Esophagus mucosa (tissue), 1 donor: ENCODE measurements around the gene LEKR1. TPM values are rescaled to one million over a fixed set of nuclear protein-coding genes. Genes with fewer than 3 reads are reported as not detected.
"Not testable (repeated sequence)": the region's sequence is repeated elsewhere in the genome, so short reads cannot be mapped to it uniquely, and the experiment has no call there.

ENCODE experiments used
- ATAC-seq: fragments of 200-7000 bp; cut with Tn5 transposase; one replicate; pipeline ENCODE4 v1.9.1; 2020
- total RNA-seq: library from RNA; stranded (reverse); gene quantifications from one replicate; pipeline ENCODE4 v1.2.4, GENCODE V29; 2023
- donor health status: DM: yes; HTN: yes; CAD: no.

LEKR1 gene
- total RNA-seq: 1.2 TPM

DNA sequence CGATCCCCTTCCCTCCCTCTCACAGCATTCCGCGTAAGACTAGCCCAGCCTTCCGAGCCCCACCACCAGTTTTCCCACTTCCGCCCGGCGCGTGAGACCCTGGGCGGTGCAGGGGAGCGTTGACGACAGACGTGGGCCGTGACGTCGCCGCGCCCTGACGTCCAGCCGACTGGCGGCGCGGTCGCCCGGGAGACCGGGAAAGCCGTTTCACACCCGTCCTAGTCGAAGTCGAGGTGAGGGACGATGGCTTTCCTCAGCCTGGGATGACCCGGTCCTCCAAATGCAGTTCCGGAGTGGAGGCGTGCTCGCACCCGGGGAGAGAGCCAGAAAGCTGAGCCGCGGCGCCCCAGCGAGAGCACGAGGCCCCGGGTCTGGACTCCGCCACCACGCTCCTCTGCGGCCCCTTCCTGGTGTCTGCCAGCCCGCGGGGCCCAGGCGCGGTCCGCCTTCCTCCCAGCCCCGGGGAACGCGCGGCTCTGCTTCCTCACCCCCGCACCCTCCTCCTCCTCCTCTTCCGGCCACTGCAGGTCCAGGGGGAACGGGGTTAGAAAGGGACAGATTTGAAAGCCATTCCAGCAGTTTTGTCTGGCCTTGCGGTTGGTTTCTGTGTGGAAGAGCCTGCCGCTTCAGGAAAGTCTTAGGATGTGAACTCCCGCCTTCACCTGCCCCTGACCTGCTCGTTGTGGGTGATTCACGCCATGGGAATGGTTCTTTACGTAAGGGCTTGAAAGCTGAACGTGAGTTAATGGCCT, at the start of gene LEKR1:
TSS of gene LEKR1 (plus strand) at position 210 of the 752 bp plus-strand sequence. CDS start 2,977 bp downstream, outside the sequence.
- peak; percentile 93 for ATAC-seq

- ATAC-seq: no peak
Measured at GRCh38 chr3:156776871-156777270, 49.3 kb upstream of the LEKR1 start.

GRCh38 chr3:156781310-156782230, 44.6 kb upstream of the LEKR1 start:
- peak; percentile 77 for ATAC-seq

DNA sequence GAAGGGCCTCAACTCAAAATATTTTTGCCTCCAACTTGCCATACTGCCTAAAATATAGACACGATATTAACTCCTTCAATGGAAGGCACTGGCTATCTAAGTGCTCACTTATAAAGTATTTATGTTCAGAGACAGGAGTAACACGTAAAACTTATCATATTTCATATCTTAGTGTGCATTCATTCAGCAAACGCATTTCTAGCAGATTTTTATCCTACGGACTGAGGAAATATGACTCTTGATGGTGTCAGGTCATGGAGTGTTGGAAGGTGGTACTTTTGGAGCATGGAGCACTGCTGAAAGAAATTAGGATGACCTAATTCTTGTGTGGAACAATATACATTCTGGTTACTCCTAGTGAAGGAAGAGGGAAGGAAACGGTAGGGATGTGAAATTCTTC, 43.8 kb upstream of the LEKR1 start:
- no peak for ATAC-seq

DNA sequence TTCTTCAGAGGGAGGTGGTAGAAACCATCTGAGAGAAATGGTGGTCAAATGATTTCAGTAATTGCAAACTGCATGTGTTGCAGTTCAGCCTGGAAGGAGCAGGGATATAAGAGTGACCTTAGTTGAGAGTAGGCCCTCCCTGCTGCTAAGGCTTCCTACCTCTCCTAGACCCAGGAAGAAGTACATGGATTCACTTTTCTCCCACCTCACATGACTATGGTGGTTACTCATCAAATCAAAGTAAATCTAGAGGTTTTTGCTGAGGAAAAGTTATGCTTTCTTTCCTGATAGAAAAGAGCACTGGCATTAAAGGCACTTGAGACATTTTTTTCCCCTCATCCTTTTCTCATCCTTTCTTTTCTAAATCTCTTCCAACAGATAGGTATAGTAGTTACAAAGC, 43.2 kb upstream of the LEKR1 start:
- ATAC-seq: no peak

- ATAC-seq: no peak
Measured at GRCh38 chr3:156787001-156787400, 39.2 kb upstream of the LEKR1 start.

DNA sequence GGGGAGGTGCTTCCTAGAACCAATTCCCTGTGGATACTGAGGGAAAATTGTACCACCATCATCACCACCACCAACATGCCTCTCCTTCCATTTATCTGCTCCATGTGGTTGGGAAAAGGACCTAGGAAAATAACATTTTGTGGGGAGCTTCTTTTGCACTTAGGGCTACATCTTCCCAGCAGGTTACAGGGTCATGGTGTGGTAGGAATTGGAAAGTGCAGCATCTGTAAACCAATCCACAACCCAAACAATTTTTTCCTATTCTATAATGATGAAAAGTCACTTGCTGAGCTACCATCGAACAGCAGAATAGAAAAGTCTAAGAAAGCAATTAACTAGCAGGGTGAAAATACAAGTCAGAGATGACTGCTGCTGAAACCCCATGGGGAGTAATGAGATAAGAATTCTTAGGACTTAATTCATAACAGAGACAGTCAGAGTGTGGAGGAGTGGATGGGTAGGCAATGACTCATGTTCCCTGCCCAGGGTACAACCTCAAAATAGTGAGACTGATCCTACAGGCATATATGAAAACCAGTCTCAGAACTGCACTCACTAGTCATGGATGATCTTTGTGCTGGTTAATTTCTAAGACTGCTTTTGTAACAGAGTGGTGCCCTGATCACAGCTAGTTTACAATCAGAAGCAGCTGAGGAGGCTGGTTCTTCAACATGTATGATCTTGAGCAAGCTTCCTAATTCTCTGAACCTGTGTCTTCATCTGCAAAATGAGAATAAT, 38.1 kb upstream of the LEKR1 start:
- ATAC-seq: peak; percentile 97

DNA sequence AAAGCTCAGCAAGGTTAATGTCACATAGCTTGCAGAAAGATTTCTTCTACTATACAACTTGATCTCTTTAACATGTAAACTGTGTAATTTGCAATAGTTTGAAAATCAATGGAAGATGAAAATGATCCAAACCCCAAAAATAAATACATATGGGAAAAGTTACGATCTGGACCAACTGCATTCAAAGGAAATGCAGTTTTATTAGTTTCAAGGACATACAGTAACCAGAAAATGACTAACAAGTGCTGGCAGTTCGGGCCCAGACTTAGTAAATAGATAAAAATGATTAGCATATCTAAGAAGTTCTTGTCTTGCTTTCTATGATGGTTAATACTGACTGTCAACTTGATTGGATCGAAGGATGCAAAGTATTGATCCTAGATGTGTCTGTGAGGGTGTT, 37.3 kb upstream of the LEKR1 start:
- no peak for ATAC-seq

DNA sequence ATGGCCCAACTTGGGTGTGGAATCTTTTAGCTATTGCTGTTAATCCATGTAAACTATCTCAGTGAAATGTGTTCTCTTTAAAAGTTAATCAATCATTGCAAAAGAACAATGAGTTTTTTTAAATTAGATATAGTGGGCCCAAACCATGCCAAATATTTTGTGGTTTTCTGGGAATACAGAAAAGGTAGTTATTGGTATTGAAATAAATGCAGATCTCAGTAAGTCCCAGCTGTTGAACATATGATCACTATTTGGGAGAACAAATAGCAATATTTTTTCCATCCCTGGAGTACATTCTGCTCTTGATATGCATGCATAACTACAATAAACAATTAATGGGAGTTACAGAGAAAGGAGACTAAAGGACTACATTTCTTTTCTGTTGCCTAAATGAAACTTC, 36.0 kb upstream of the LEKR1 start:
- no peak for ATAC-seq

- ATAC-seq: no peak
Measured at GRCh38 chr3:156792114-156792513, 34.0 kb upstream of the LEKR1 start.

GRCh38 chr3:156792536-156792935, 33.6 kb upstream of the LEKR1 start:
- no peak for ATAC-seq

GRCh38 chr3:156792945-156793344, 33.2 kb upstream of the LEKR1 start:
- no peak for ATAC-seq

DNA sequence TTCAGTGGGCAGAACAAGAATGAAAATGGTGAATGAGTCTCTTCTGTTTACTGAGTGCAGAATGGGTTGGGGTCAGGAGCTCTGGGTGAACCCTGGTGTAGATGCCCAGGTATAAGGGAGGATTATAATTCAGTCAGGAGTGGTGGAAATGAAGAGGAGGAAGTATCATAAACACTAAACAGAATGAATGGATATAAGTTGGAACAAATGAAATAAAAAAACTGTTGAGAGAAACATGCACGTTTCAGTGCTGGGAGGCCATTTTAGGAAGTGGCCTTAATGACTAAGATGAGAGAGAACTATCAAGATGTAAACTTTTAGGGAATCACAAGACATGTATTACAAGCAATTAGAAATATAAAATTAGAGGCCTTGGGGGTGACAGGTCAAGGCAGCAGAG, 32.8 kb upstream of the LEKR1 start:
- no peak for ATAC-seq

GRCh38 chr3:156793851-156794250, 32.3 kb upstream of the LEKR1 start:
- ATAC-seq: no peak

GRCh38 chr3:156795890-156796481, 30.2 kb upstream of the LEKR1 start:
- ATAC-seq: no peak

DNA sequence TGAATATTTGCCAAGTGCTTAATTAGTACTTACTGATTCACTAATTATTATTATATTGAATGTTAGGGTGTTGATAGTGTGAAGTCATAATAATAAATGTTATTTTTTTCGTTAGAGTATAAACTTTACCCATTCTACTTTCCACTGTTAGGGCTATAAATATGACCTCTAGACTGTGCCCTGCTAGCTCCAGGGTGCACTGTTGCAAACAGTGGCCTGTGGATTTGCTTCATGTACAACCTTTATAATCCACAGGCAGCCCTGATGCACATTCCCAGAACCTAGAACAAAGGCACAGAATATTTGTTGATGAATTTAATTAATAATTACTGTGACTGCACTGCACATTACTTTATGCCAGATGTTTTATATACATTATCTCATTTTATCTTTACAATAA, 28.8 kb upstream of the LEKR1 start:
- no peak for ATAC-seq

DNA sequence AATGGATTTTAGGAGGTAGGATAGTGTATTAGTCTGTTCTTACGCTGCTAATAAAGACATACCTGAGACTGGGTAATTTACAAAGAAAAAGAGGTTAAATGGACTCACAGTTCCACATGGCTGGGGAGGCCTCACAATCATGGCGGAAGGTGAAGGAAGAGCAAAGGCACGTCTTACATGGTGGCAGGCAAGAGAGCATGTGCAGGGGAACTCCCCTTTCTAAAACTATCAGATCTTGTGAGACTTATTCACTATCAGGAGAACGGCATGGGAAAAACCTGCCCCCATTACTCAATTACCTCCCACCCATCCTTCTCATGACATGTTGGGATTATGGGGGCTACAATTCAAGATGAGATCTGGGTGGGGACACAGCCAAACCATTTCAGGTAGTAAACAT, 25.9 kb upstream of the LEKR1 start:
- not testable (repeated sequence) for ATAC-seq

DNA sequence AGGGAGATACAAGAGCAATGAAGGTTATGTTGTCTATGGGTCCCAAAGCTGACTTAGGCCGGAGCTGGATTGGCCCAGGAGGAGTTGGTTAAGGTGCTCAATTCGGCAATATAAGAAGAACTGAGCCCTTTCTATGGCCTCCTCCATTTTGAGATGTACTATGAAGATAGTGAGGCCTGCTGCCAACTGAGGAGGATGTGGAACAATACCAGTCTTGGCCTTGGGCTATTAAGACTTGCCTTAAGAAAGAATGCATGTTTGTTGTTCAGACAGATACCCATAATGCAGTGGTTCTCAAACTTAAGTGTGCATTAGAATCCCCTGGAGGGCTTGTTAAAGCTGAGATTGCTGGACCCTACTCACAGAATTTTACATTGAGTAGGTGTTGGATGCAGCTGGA, 24.4 kb upstream of the LEKR1 start:
- no peak for ATAC-seq

- ATAC-seq: peak; percentile 88
Measured at GRCh38 chr3:156802821-156803606, 23.1 kb upstream of the LEKR1 start.

- ATAC-seq: no peak
Measured at GRCh38 chr3:156803952-156804741, 22.0 kb upstream of the LEKR1 start.

- no peak for ATAC-seq
Measured at GRCh38 chr3:156806698-156807097, 19.5 kb upstream of the LEKR1 start.
